SK-N-SH (cell line): ENCODE measurements around the gene PRDM7. TPM values are rescaled to one million over a fixed set of nuclear protein-coding genes. Genes with fewer than 3 reads are reported as not detected.
A peak's percentile ranks its signal among the peaks of the same experiment; 100 is the strongest.

Experiments used
- CTCF ChIA-PET: fragments of 300-600, 350-600 bp; formaldehyde crosslinking; extraction: SDS; loops from one replicate; lab custom pipeline; 2021; lab: Yijun Ruan, JAX
- POLR2A ChIA-PET: fragments of 350-600 bp; sonication (Branson Sonifier 250); formaldehyde crosslinking; extraction: SDS; loops from one replicate; lab custom pipeline; 2020; ENCODE audit warnings: antibody characterized with exemption, inconsistent platforms; lab: Yijun Ruan, JAX
- DNase-seq: peaks from one replicate; pipeline ENCODE4 v3.0.0; 2012
- H2AFZ ChIP-seq: fragments of 200-600 bp; sonication (generic); 2 replicates; pipeline ENCODE4 v1.8.1; 2016; ENCODE audit warnings: antibody characterized with exemption, mild to moderate bottlenecking, low read depth
- H3F3A ChIP-seq: fragments of 200-600 bp; sonication (generic); replicated peaks from 2 replicates; pipeline ENCODE3; 2016; ENCODE audit warnings: antibody characterized with exemption, mild to moderate bottlenecking; ENCODE audit not compliant: insufficient read depth
- H3K27ac ChIP-seq, 2 experiments: fragments of 200-500 bp in 1 of 2; fragments of 200-600 bp in 1 of 2; sonication (Bioruptor generic) in 1 of 2; sonication (generic), shearing (Covaris generic) in 1 of 2; 2 replicates each; pipeline versions ENCODE4 v1.5.1 to v1.6.1; 2014 to 2016; ENCODE audit warnings: low read depth in 2 of 2, inconsistent platforms in 1 of 2, low read length in 1 of 2, mild to moderate bottlenecking in 1 of 2, mixed read lengths in 1 of 2
- H3K27me3 ChIP-seq: fragments of 200-600 bp; sonication (generic), shearing (Covaris generic); 2 replicates; pipeline ENCODE4 v1.6.1; 2016; ENCODE audit warnings: mixed run types; ENCODE audit not compliant: insufficient read depth
- H3K36me3 ChIP-seq, 2 experiments: fragments of 200-500 bp in 1 of 2; fragments of 200-600 bp in 1 of 2; sonication (Bioruptor generic) in 1 of 2; sonication (generic) in 1 of 2; replicated peaks in 1 of 2; 2 replicates each; pipeline versions ENCODE3 to v1.5.1; 2014 to 2016; ENCODE audit warnings: low read length in 1 of 2, mild to moderate bottlenecking in 1 of 2; ENCODE audit not compliant: insufficient read depth in 2 of 2, control insufficient read depth in 1 of 2
- H3K4me1 ChIP-seq, 2 experiments: fragments of 200-500 bp in 1 of 2; fragments of 200-600 bp in 1 of 2; sonication (Bioruptor generic) in 1 of 2; sonication (generic), shearing (Covaris generic) in 1 of 2; 2 replicates each; pipeline versions ENCODE4 v1.5.1 to v1.6.1; 2014 to 2016; ENCODE audit warnings: low read depth in 1 of 2, low read length in 1 of 2, mixed run types in 1 of 2; ENCODE audit not compliant: insufficient read depth in 2 of 2, control insufficient read depth in 1 of 2
- H3K4me2 ChIP-seq: fragments of 200-600 bp; sonication (generic), shearing (Covaris generic); 2 replicates; pipeline ENCODE4 v1.6.1; 2017; ENCODE audit warnings: mixed run types
- H3K4me3 ChIP-seq, 2 experiments: fragments of 200-500 bp in 1 of 2; fragments of 200-600 bp in 1 of 2; sonication (Bioruptor generic) in 1 of 2; sonication (generic), shearing (Covaris generic) in 1 of 2; 2 replicates each; pipeline versions ENCODE4 v1.5.1 to v1.8.1; 2014 to 2016; ENCODE audit warnings: low read depth in 2 of 2, inconsistent platforms in 1 of 2, low read length in 1 of 2, mild to moderate bottlenecking in 1 of 2, mixed read lengths in 1 of 2, moderate library complexity in 1 of 2
- H3K79me2 ChIP-seq: fragments of 200-600 bp; sonication (generic); 2 replicates; pipeline ENCODE4 v1.8.1; 2017; ENCODE audit warnings: mild to moderate bottlenecking; ENCODE audit not compliant: insufficient read depth
- H3K9ac ChIP-seq: fragments of 200-600 bp; sonication (generic); 2 replicates; pipeline ENCODE4 v1.6.1; 2017; ENCODE audit warnings: mixed run types
- H3K9me2 ChIP-seq: fragments of 200-600 bp; sonication (generic); 2 replicates; pipeline ENCODE4 v1.6.1; 2017; ENCODE audit warnings: mixed run types
- H3K9me3 ChIP-seq: fragments of 200-600 bp; sonication (generic); 2 replicates; pipeline ENCODE4 v1.6.1; 2017; ENCODE audit warnings: mixed run types, mild to moderate bottlenecking, moderate library complexity
- H4K20me1 ChIP-seq: fragments of 200-600 bp; sonication (generic); 2 replicates; pipeline ENCODE4 v1.6.1; 2017; ENCODE audit warnings: mild to moderate bottlenecking, mixed run types; ENCODE audit not compliant: insufficient read depth
- CHD2 ChIP-seq: fragments of 150-350 bp; IDR thresholded peaks from 2 replicates; pipeline ENCODE4 v1.6.1; 2018; ENCODE audit warnings: low read length; ENCODE audit not compliant: partially characterized antibody
- ELF1 ChIP-seq: IDR thresholded peaks from 2 replicates; pipeline ENCODE4 v1.4.0; 2012
- EP300 ChIP-seq, 2 experiments: IDR thresholded peaks; 2 replicates each; pipeline versions ENCODE4 v1.4.0 to v1.6.1; 2012; ENCODE audit warnings: borderline replicate concordance in 1 of 2, low read depth in 1 of 2, low read length in 1 of 2
- FOSL2 ChIP-seq: IDR thresholded peaks from 2 replicates; pipeline ENCODE4 v1.4.0; 2012; ENCODE audit warnings: low read depth, mild to moderate bottlenecking, moderate library complexity, borderline replicate concordance
- FOXM1 ChIP-seq: IDR thresholded peaks from 2 replicates; pipeline ENCODE4 v1.4.0; 2012; ENCODE audit warnings: low read depth, mild to moderate bottlenecking
- GABPA ChIP-seq: IDR thresholded peaks from 2 replicates; pipeline ENCODE4 v1.4.0; 2012; ENCODE audit warnings: low read depth, mild to moderate bottlenecking
- GATA2 ChIP-seq: sonication (generic); formaldehyde crosslinking; IDR thresholded peaks from 2 replicates; pipeline ENCODE4 v1.5.0; 2020; ENCODE audit warnings: mild to moderate bottlenecking, missing genetic modification reagents
- JUND ChIP-seq: IDR thresholded peaks from 2 replicates; pipeline ENCODE4 v1.4.0; 2012
- MEF2A ChIP-seq: IDR thresholded peaks from 2 replicates; pipeline ENCODE4 v1.4.0; 2012; ENCODE audit warnings: low read depth, borderline replicate concordance
- MXI1 ChIP-seq: IDR thresholded peaks from 2 replicates; pipeline ENCODE4 v1.6.1; 2012; ENCODE audit warnings: mild to moderate bottlenecking, low read depth, low read length, improper control_type of control experiment
- NRF1 ChIP-seq: IDR thresholded peaks from 2 replicates; pipeline ENCODE4 v1.6.1; 2012; ENCODE audit warnings: low read depth, mild to moderate bottlenecking, low read length
- PBX3 ChIP-seq: IDR thresholded peaks from 2 replicates; pipeline ENCODE4; 2012
- RAD21 ChIP-seq: IDR thresholded peaks from 2 replicates; pipeline ENCODE4 v1.6.1; 2012; ENCODE audit warnings: mild to moderate bottlenecking, low read length
- RCOR1 ChIP-seq: fragments of 150-350 bp; IDR thresholded peaks from 2 replicates; pipeline ENCODE4 v1.6.1; 2017; ENCODE audit warnings: antibody characterized with exemption, low read length
- REST ChIP-seq: IDR thresholded peaks from 2 replicates; pipeline ENCODE4 v1.6.1; 2012; ENCODE audit warnings: mild to moderate bottlenecking, low read depth, low read length, moderate library complexity
- RFX5 ChIP-seq: IDR thresholded peaks from 2 replicates; pipeline ENCODE4 v1.6.1; 2012; ENCODE audit warnings: mild to moderate bottlenecking, improper control_type of control experiment, low read length
- SMC3 ChIP-seq: IDR thresholded peaks from 2 replicates; pipeline ENCODE4 v1.6.1; 2012; ENCODE audit warnings: low read depth, low read length, improper control_type of control experiment
- TAF1 ChIP-seq: IDR thresholded peaks from 2 replicates; pipeline ENCODE4 v1.6.1; 2012; ENCODE audit warnings: low read depth, mild to moderate bottlenecking, low read length, moderate library complexity, borderline replicate concordance
- TEAD4 ChIP-seq: IDR thresholded peaks from 2 replicates; pipeline ENCODE4 v1.4.0; 2012; ENCODE audit warnings: mild to moderate bottlenecking, borderline replicate concordance; ENCODE audit not compliant: insufficient read depth
- USF1 ChIP-seq: IDR thresholded peaks from 2 replicates; pipeline ENCODE4 v1.4.0; 2012; ENCODE audit warnings: low read depth, borderline replicate concordance
- USF2 ChIP-seq: fragments of 150-350 bp; IDR thresholded peaks from 2 replicates; pipeline ENCODE4 v1.6.1; 2017; ENCODE audit warnings: antibody characterized with exemption, low read length, low read depth, borderline replicate concordance
- WGBS: methylation state at CpG from one replicate; pipeline ENCODE4 v1.1.6; 2017; ENCODE audit warnings: low lambda C conversion rate; 5-methylcytosine and 5-hydroxymethylcytosine counted together
- polyA plus RNA-seq, 3 experiments: library from polyadenylated mRNA; depleted of rRNA; stranded (reverse); fragments of >200 nt; gene quantifications; 2 replicates each; pipeline ENCODE4 v1.2.3, GENCODE V29; 2012

PRDM7 gene
- polyA plus RNA-seq, 1 of the 3 experiments (the other 2 are of a cell fraction), result not detected

- H3K27me3 ChIP-seq, result no peaks in the 10 kb centered on the region
- ChIA-PET CTCF (interaction anchor here (1.0 to 2.3 kb wide), 6 partner anchors 36 to 309 kb away, joined by 3 to 18 read pairs (median 3); partner anchors contain the start of gene TCF25), POLR2A (interaction anchor here (0.5 to 1.2 kb wide), 6 partner anchors 8 to 96 kb away, joined by 3 to 10 read pairs (median 4); no protein-coding TSS in a partner anchor)
- no peaks in the 10 kb centered on the region for H3K9me2 ChIP-seq
- H3K9ac ChIP-seq, result peak overlapping the region; percentile 57; the same call in 1 of the 2 replicates
- no peaks in the 10 kb centered on the region for H4K20me1 ChIP-seq
- H3K27ac ChIP-seq, result peak overlapping the region in 1 of 2 experiments; percentile 54; a peak in 1 of 4 replicates
- H3K4me3 ChIP-seq, result peak overlapping the region; percentile 63 to 72; a peak in 3 of 4 replicates
- H3K4me2 ChIP-seq, result peak overlapping the region; percentile 94
- 27% methylated on average over 3 of the region's 7 CpGs for WGBS
- TF ChIP-seq ELF1, result no peak
- no peak for TF ChIP-seq USF2
- TF ChIP-seq TEAD4, result no peak
- peaks cover 8% of the 10 kb centered on the region for H3K79me2 ChIP-seq
- H3K36me3 ChIP-seq, result no peaks in the 10 kb centered on the region
- H3K4me1 ChIP-seq, result peaks cover 20 to 35% of the 10 kb centered on the region in 2 experiments
- no peak overlapping the region for H2AFZ ChIP-seq
- DNase-seq, result peak; percentile 56
- H3K9me3 ChIP-seq, result no peaks in the 10 kb centered on the region
- H3F3A ChIP-seq, result peaks cover 23% of the 10 kb centered on the region
Measured at GRCh38 chr16:90018297-90018651, 58.9 kb downstream of the PRDM7 start.

GRCh38 chr16:90016339-90016950 lies 60.7 kb downstream of the PRDM7 start:
- TF ChIP-seq SMC3, result no peak
- no peak for TF ChIP-seq REST
- TF ChIP-seq NRF1, result no peak
- TF ChIP-seq RAD21, result no peak
- no peak for TF ChIP-seq CHD2
- TF ChIP-seq GABPA, result no peak
- no peak for TF ChIP-seq MEF2A
- no peak for TF ChIP-seq JUND
- TF ChIP-seq RFX5, result no peak
- no peak for TF ChIP-seq RCOR1
- no peak for TF ChIP-seq GATA2
- TF ChIP-seq MXI1, result no peak
- no peak for TF ChIP-seq FOXM1
- TF ChIP-seq TAF1, result no peak
- no peak for TF ChIP-seq USF1
- TF ChIP-seq FOSL2, result no peak
- TF ChIP-seq TEAD4, result no peak
- TF ChIP-seq PBX3, result no peak
- no peak for TF ChIP-seq EP300 (IDR thresholded peaks at IDR 0.05; ENCODE audit: borderline replicate concordance in 1 of 2, low read depth in 1 of 2, low read length in 1 of 2)
- no peak for TF ChIP-seq ELF1
- TF ChIP-seq, all 33 proteins: peak for 0
- DNase-seq, result no peak
- Histone ChIP-seq H2AFZ (no peak overlapping the region), H4K20me1 (no peaks in the 10 kb centered on the region), H3K4me2 (no peak overlapping the region), H3K4me1 (peaks cover 13 to 31% of the 10 kb centered on the region in 2 experiments; a peak in 3 of 4 replicates), H3K4me3 (no peak overlapping the region), H3K9me2 (no peaks in the 10 kb centered on the region), H3K9me3 (no peaks in the 10 kb centered on the region), H3K9ac (no peak overlapping the region), H3K36me3 (no peaks in the 10 kb centered on the region), H3K79me2 (no peaks in the 10 kb centered on the region), H3F3A (peaks cover 20% of the 10 kb centered on the region), H3K27me3 (no peaks in the 10 kb centered on the region), H3K27ac (no peak overlapping the region)
- WGBS, result 93% methylated on average over 4 of the region's 11 CpGs
- ChIA-PET CTCF (interaction anchor here (1.5 kb wide), 1 partner anchor 12 kb away, joined by 3 read pairs; no protein-coding TSS in a partner anchor), POLR2A (no interaction called here)
